Globus pallidus (tissue), 1 donor: ENCODE measurements around the gene TTC23L.
"Not testable (repeated sequence)": the region's sequence is repeated elsewhere in the genome, so short reads cannot be mapped to it uniquely, and the experiment has no call there.

Experiments used
- DNase-seq: peaks from one replicate; pipeline ENCODE4 v3.0.0-alpha.2; 2015; ENCODE audit warnings: low spot score

The TTC23L gene

GRCh38 chr5:34838785-34839714 lies at the start of gene TTC23L:
Gene TTC23L (plus strand): TSS chr5:34839164. CDS start chr5:34840672, 1,508 bp downstream.
- peak; percentile 83 for DNase-seq

- no peak for DNase-seq
Observed at GRCh38 chr5:34789639-34790038, 49.3 kb upstream of the TTC23L start.

- DNase-seq = peak; percentile 17
Observed at GRCh38 chr5:34790069-34790468, 48.9 kb upstream of the TTC23L start.

- no peak for DNase-seq
Observed at GRCh38 chr5:34791761-34792244, 47.2 kb upstream of the TTC23L start.

GRCh38 chr5:34802834-34803563 lies 36.0 kb upstream of the TTC23L start:
- no peak for DNase-seq

- no peak for DNase-seq
Observed at GRCh38 chr5:34803974-34804732, 34.8 kb upstream of the TTC23L start.

GRCh38 chr5:34804913-34805312 lies 34.1 kb upstream of the TTC23L start:
- no peak for DNase-seq

- no peak for DNase-seq
Observed at GRCh38 chr5:34806532-34806931, 32.4 kb upstream of the TTC23L start.

GRCh38 chr5:34811706-34812105 lies 27.3 kb upstream of the TTC23L start:
- DNase-seq = no peak

GRCh38 chr5:34813509-34813908 lies 25.5 kb upstream of the TTC23L start:
- no peak for DNase-seq

- DNase-seq = no peak
Observed at GRCh38 chr5:34817558-34818351, 21.2 kb upstream of the TTC23L start.

GRCh38 chr5:34818717-34819116 lies 20.2 kb upstream of the TTC23L start:
- DNase-seq = no peak

GRCh38 chr5:34820593-34820992 lies 18.4 kb upstream of the TTC23L start:
- no peak for DNase-seq

- no peak for DNase-seq
Observed at GRCh38 chr5:34822956-34823715, 15.8 kb upstream of the TTC23L start.

- no peak for DNase-seq
Observed at GRCh38 chr5:34826347-34826746, 12.6 kb upstream of the TTC23L start.

GRCh38 chr5:34827588-34828506 lies 11.1 kb upstream of the TTC23L start:
- DNase-seq = no peak

GRCh38 chr5:34830827-34831226 lies 8.1 kb upstream of the TTC23L start:
- not testable (repeated sequence) for DNase-seq

GRCh38 chr5:34831303-34831702 lies 7.7 kb upstream of the TTC23L start:
- no peak for DNase-seq

- DNase-seq = no peak
Observed at GRCh38 chr5:34832568-34832967, 6.4 kb upstream of the TTC23L start.
